SU-DHL-6 (cell line): ENCODE data around the gene MIPEP.

Source experiments
- H2AFZ ChIP-seq: fragments of 200-600 bp; sonication (generic); 2 replicates; pipeline ENCODE4 v1.6.1; 2014; ENCODE audit warnings: low read depth, mild to moderate bottlenecking, moderate library complexity, mixed read lengths, antibody characterized with exemption, low read length; ENCODE audit not compliant: severe bottlenecking
- H3F3A ChIP-seq: fragments of 200-600 bp; shearing (Covaris generic); 2 replicates; pipeline ENCODE4 v1.6.0; 2016; ENCODE audit warnings: antibody characterized with exemption, mild to moderate bottlenecking; ENCODE audit not compliant: insufficient read depth
- H3K27ac ChIP-seq: fragments of 200-600 bp; sonication (generic); 2 replicates; pipeline ENCODE4 v1.5.1; 2016; ENCODE audit warnings: low read depth, mild to moderate bottlenecking, low read length, moderate library complexity, mixed read lengths
- H3K27me3 ChIP-seq: fragments of 200-600 bp; sonication (generic), shearing (Covaris generic); 2 replicates; pipeline ENCODE4 v1.6.0; 2014; ENCODE audit warnings: mild to moderate bottlenecking, low read length
- H3K36me3 ChIP-seq: fragments of 200-600 bp; sonication (generic); 2 replicates; pipeline ENCODE4 v1.6.1; 2014; ENCODE audit warnings: mild to moderate bottlenecking, low read length, mixed read lengths
- H3K4me2 ChIP-seq: fragments of 300-600, 200-600 bp; shearing (Covaris generic), sonication (generic); 2 replicates; pipeline ENCODE4 v1.6.0; 2014; ENCODE audit warnings: low read length, low read depth, mild to moderate bottlenecking; ENCODE audit not compliant: poor library complexity, severe bottlenecking
- H3K4me3 ChIP-seq: fragments of 200-600 bp; sonication (generic); 2 replicates; pipeline ENCODE4 v1.5.1; 2014; ENCODE audit warnings: antibody characterized with exemption, low read length, mild to moderate bottlenecking, mixed read lengths; ENCODE audit not compliant: insufficient read depth, poor library complexity, severe bottlenecking
- H3K79me2 ChIP-seq: fragments of 200-600 bp; sonication (generic); 2 replicates; pipeline ENCODE4 v1.6.1; 2014; ENCODE audit warnings: mild to moderate bottlenecking, low read length, moderate library complexity; ENCODE audit not compliant: insufficient read depth
- H3K9ac ChIP-seq: fragments of 200-600 bp; sonication (generic); 2 replicates; pipeline ENCODE4 v1.7.0; 2014; ENCODE audit warnings: mild to moderate bottlenecking, low read length
- H3K9me2 ChIP-seq: fragments of 200-600 bp; sonication (generic); replicated peaks from 2 replicates; pipeline ENCODE4 v1.6.1; 2014; ENCODE audit warnings: low read length; ENCODE audit not compliant: insufficient read depth
- H3K9me3 ChIP-seq: fragments of 200-600 bp; sonication (generic); 2 replicates; pipeline ENCODE4 v1.6.1; 2014; ENCODE audit warnings: low read length, mixed read lengths; ENCODE audit not compliant: insufficient read depth
- H4K20me1 ChIP-seq: fragments of 200-600 bp; sonication (generic); 2 replicates; pipeline ENCODE4 v1.6.1; 2014; ENCODE audit warnings: low read depth, mild to moderate bottlenecking, antibody characterized with exemption, low read length, moderate library complexity, mixed read lengths
- CTCF ChIP-seq: fragments of 200-600 bp; sonication (generic); IDR thresholded peaks from one replicate; pipeline ENCODE4 v1.5.1; 2017; ENCODE audit warnings: antibody characterized with exemption, mild to moderate bottlenecking, low read length, moderate library complexity; ENCODE audit not compliant: insufficient read depth, poor library complexity, severe bottlenecking
- EZH2phosphoT487 ChIP-seq: fragments of 200-600 bp; sonication (generic), shearing (Covaris generic); conservative IDR thresholded peaks from 2 replicates; pipeline ENCODE4 v1.6.1; 2018; ENCODE audit warnings: mild to moderate bottlenecking, antibody characterized with exemption, low read length, moderate library complexity, mixed read lengths

The MIPEP gene

DNA sequence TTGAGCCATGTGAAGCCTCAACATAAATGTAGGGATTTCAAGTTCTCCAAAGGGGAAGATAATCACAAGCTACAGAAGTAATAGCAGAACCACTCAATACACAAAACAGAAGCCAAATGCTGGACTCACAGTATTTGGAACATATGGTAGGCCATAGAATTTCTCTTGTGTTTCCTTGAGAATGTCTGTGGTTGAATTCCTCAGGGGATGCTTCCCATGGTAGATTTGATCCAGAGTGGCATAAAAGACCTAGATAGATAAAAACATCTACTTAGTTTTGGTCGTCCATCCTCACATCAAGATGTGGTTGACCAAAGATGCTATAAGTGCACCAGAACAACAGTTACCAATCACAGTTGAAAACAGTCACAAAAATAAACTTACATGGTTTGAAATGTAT, 83.4 kb downstream of the MIPEP start:
- H3K9me2 ChIP-seq: no peaks in the 10 kb centered on the region
- H3K27ac ChIP-seq: no peak overlapping the region
- no peaks in the 10 kb centered on the region for H3K9me3 ChIP-seq
- no peaks in the 10 kb centered on the region for H3K79me2 ChIP-seq
- H3K4me3 ChIP-seq: no peak overlapping the region
- H3K9ac ChIP-seq: no peak overlapping the region
- TF ChIP-seq CTCF (no peak), EZH2phosphoT487 (no peak)
- peaks cover 10% of the 10 kb centered on the region; the same call in 1 of the 2 replicates for H3F3A ChIP-seq
- H2AFZ ChIP-seq: no peak overlapping the region
- peaks cover 5% of the 10 kb centered on the region for H3K36me3 ChIP-seq
- H3K4me2 ChIP-seq: no peak overlapping the region
- no peaks in the 10 kb centered on the region for H3K27me3 ChIP-seq
- peaks cover 10% of the 10 kb centered on the region; the same call in 1 of the 2 replicates for H4K20me1 ChIP-seq

- H3K9me3 ChIP-seq: no peaks in the 10 kb centered on the region
Observed at GRCh38 chr13:23805122-23805521, 84.1 kb downstream of the MIPEP start.

GRCh38 chr13:23804166-23804565, 85.0 kb downstream of the MIPEP start:
- H3K36me3 ChIP-seq: peaks cover 5% of the 10 kb centered on the region
- H3K9me3 ChIP-seq: no peaks in the 10 kb centered on the region
- H3K27me3 ChIP-seq: no peaks in the 10 kb centered on the region
- H3F3A ChIP-seq: peaks cover 10% of the 10 kb centered on the region; the same call in 1 of the 2 replicates
- peaks cover 6% of the 10 kb centered on the region; the same call in 1 of the 2 replicates for H4K20me1 ChIP-seq
- no peak overlapping the region for H3K27ac ChIP-seq
- H3K9me2 ChIP-seq: no peaks in the 10 kb centered on the region
- H3K9ac ChIP-seq: no peak overlapping the region
- H2AFZ ChIP-seq: no peak overlapping the region
- no peak overlapping the region for H3K4me3 ChIP-seq
- no peaks in the 10 kb centered on the region for H3K79me2 ChIP-seq
- no peak overlapping the region for H3K4me2 ChIP-seq
- TF ChIP-seq EZH2phosphoT487 (no peak), CTCF (no peak)

More at GRCh38 chr13:23805122-23805521, 84.1 kb downstream of the MIPEP start:
- no peaks in the 10 kb centered on the region for H3K27me3 ChIP-seq
- H3K9me2 ChIP-seq: no peaks in the 10 kb centered on the region
- no peak overlapping the region for H3K27ac ChIP-seq
- peaks cover 5% of the 10 kb centered on the region for H3K36me3 ChIP-seq
- no peak overlapping the region for H3K9ac ChIP-seq
- H3K79me2 ChIP-seq: no peaks in the 10 kb centered on the region
- peaks cover 6% of the 10 kb centered on the region; the same call in 1 of the 2 replicates for H4K20me1 ChIP-seq
- no peak for TF ChIP-seq EZH2phosphoT487
- TF ChIP-seq CTCF: no peak
- H3K4me2 ChIP-seq: no peak overlapping the region
- no peak overlapping the region for H3K4me3 ChIP-seq
- H3F3A ChIP-seq: peaks cover 10% of the 10 kb centered on the region; the same call in 1 of the 2 replicates
- H2AFZ ChIP-seq: no peak overlapping the region
